HG03159 (cell line): ENCODE data around the gene AFAP1.

Source experiments
- ATAC-seq: cut with Tn5 transposase; IDR thresholded peaks from one replicate; pipeline ENCODE4 v1.9.1; 2021; ENCODE audit warnings: mild to moderate bottlenecking, moderate library complexity; ENCODE audit not compliant: unreplicated experiment

AFAP1 gene

GRCh38 chr4:7968262-7968896 is 28.7 kb upstream of the AFAP1 start:
- ATAC-seq, result no peak

DNA sequence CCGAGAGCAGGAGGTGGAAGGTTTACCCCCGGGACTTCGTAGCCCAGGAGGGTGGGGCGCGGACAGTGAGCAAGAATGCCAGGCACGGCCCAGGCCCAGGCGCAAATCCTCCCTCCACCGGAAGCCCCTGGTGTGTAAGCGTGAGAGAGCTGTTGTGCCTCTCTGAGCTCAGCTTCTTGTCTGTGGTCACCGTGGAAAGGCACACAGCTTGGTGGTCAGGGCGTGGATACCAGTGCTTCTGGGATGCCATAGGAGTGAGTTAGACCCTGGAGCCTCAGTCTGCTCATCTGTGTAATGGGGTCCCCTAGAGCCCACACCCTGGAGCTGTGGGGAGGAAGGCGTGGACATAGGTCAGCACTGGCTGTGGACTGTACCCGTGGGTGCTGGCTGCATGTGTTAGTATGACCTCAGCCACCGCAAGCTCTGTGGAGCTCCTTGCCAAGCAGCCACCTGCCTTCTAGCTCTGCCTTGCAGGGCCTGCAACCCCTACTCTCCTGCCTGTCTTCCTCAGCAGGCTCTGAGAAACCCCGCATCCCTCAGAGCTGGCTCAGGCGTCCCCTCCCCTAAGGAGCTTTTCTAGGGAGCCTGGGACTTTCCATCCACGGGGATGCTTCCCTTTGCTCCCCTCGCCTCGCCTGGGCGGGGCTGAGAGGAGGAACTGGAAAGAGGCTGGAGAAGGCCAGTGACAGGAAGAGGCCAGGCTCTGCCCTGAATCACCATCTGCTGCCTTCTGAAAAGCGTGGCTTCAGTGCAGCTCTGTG is 28.0 kb upstream of the AFAP1 start:
- ATAC-seq, result no peak

GRCh38 chr4:7967063-7967440 is 27.4 kb upstream of the AFAP1 start:
- no peak for ATAC-seq

- no peak for ATAC-seq
Observed at GRCh38 chr4:7966281-7967062, 26.8 kb upstream of the AFAP1 start.

- no peak for ATAC-seq
Observed at GRCh38 chr4:7964890-7965662, 25.4 kb upstream of the AFAP1 start.

GRCh38 chr4:7964459-7964858 is 24.8 kb upstream of the AFAP1 start:
- ATAC-seq, result no peak

DNA sequence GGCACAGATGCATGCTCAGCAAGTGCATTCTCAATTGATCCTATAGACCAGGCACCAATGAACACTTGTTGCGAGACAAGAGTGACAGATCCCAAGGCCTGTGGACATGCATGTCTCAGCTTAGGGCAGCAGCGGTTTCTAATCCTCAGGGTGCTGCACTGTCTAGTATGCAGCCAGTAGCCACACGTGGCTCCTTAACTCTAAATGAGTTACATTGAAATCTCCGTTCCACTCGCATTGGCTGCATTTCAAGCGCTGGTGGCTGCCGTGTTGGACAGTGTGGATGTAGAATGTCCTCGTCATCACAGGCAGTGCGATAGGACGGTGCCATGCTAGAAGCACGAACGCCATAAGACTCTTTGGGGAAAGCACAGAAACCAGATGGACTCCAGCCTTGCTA is 24.0 kb upstream of the AFAP1 start:
- ATAC-seq, result no peak

DNA sequence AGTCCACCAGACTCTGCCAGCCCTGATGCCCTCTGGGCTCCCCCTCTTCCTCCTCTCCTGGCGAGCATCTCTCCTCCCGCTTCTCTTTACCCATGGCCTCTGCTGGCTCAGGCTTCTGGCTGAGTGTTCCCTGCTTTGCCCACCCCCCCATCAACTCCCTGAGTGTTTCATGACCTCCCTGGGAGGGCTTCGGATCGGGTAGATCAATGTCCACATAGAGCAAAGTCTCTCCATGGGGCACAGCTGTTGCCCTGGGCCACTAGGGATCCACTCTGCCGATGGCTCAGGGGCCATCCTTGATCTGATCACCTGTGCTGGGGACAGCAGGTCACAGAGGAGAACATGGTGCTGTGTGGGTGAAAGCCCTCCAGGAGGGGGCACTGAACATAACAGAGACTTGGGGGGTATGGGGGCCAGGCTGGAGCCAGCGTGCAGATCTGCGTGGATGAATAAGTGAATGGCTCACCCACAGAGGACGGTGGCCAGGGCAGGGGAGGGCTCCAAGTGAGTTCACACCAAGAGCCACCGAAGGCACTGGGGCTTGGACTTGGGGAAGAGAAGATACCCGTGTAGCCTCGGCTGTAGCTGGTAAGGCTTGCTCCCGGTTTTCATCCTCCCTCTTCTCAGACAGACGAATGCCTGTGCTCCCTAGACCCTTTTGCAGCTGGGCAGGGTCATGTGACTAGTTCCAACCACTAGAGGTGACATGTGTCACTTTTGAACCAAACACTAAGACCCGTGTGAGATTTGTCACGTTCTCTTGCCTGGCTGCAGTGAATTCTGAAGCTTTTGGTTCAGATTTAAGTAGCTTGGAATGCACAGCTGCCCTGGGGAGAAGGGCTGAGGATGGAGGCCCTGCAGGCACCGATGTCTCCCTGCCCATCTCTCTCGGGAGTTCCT is 23.2 kb upstream of the AFAP1 start:
- no peak for ATAC-seq

DNA sequence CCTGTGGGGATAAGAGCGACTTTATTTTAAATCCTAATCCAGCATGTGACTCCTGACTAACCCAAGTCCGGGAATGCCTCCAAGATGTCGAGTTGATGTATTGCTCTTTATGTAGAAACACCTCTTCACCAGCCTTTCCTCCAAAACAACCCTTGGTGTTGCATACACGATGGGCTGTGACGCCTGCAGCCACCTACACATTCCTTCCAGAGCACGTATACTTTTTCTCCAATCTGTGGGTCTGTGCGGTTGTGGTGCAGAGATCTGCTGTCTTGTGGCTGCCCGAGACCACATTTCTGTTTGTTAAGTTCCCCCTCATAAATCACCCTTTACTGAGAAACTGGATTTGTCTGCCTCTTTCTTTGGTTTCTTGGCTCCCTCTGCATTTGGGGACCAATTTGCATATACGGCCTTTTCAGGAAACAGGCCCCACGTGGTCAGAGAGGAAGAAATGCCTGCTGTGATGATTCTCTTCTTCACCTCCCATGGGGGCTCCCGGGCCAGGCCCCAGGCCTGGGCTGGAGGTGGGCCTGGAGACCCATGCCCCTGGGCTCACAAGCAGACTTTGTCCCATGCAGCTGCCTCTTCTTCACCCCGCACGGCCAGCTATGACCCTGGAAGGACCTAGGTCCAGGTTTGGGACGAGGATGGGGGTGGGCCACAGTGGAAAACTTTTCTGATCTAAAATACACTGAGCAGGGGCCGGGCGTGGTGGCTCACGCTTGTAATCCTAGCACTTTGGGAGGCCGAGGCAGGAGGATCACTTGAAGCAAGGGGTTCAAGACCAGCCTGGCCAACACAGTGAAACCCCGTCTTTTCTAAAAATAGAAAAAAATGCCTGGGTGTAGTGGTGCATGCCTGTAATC is 21.4 kb upstream of the AFAP1 start:
- no peak for ATAC-seq

GRCh38 chr4:7960017-7960789 is 20.5 kb upstream of the AFAP1 start:
- ATAC-seq, result no peak

DNA sequence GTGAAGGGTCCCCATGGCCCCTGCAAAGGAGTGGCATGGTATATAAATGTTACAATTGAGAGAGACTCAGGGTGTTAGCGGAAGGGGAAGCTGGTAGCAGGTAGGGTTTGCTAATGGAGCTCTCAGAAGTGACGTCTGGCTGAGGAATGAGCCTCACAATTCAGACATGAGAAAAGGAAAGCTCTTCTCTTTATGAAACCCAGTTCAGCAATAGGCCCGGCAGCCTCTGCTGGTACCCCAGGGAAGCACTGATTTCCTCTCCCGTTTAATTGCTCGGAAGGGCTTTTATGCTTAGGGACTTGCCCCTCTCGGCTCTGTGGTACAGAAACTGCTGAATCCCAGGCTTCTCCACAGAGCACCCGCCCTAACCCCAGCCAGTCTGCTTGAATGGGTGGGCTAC is 19.4 kb upstream of the AFAP1 start:
- ATAC-seq, result no peak

GRCh38 chr4:7956934-7957656 is 17.4 kb upstream of the AFAP1 start:
- no peak for ATAC-seq

GRCh38 chr4:7956270-7956808 is 16.7 kb upstream of the AFAP1 start:
- ATAC-seq, result no peak

DNA sequence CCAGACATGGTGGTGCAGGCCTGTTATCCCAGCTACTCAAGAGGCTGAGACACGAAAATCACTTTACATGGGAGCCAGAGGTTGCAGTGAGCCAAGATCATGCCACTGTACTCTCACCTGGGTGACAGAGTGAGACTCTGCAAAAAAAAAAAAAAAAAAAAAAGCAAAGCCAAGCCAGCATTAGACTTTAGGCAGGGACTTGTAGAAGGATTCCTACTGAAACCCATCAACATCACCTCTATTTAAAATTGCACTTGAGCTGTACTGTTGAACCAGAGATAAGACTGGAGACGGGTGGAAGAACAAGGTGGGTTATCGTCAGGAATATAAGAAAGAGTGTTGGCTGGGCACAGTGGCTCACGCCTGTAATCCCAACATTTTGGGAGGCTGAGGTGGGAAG is 15.7 kb upstream of the AFAP1 start:
- ATAC-seq, result no peak

DNA sequence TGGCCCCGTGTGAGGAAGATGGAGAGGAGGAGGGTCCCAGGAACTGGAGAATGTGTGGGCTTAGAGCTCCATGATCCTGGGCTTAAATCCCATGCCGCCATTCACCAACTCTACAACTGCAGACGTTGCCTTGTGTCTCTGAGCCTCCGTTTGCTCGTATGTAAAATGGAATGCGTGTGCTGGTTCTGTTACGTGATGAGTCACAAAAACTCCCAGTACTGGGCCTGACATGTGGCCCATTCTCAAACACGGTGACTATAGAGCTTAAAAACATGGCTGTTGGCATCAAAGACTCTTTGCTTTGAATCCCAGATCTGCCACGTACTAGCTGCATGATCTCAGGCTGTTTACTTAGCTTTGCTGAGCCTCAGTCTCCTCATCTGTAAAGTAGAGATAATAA is 13.0 kb upstream of the AFAP1 start:
- ATAC-seq, result no peak

- no peak for ATAC-seq
Observed at GRCh38 chr4:7950301-7951092, 10.8 kb upstream of the AFAP1 start.

DNA sequence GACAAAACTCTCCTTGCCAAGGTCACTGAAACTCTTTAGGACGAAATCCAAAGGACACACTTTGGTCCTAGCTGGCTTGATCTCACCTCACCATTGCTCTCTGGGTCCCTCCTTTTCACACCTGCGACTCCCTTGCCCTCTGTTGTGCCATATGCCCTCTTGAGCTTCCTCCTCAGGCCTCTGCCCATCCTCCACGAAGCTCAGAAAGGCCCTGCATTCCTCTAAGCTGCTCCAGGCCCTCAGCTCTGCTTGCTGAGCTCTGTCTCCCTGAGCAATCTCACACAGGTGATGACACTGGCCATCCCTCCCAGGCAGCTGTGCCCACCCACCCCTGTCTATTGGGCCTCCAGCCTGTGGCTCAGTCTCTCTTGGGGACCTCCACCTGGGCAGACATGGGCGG is 10.1 kb upstream of the AFAP1 start:
- ATAC-seq, result no peak
